C4-2B (cell line): ENCODE data around the gene WIPF3.

Source experiments
- CTCF ChIP-seq: fragments of 450-650 bp; conservative IDR thresholded peaks from 2 replicates; pipeline ENCODE4 v1.5.1; 2017; ENCODE audit warnings: mild to moderate bottlenecking
- ZFX ChIP-seq: fragments of 450-650 bp; IDR thresholded peaks from 2 replicates; pipeline ENCODE4 v1.6.1; 2017

GRCh38 chr7:29783671-29784070 lies 22.6 kb upstream of the WIPF3 start:
- no peak for TF ChIP-seq CTCF
- TF ChIP-seq ZFX = no peak
